Neural progenitor cell (in vitro differentiated cells): ENCODE data around the gene PCDH15.

Experiments used
- CTCF ChIP-seq: fragments of 200-600 bp; sonication (generic); IDR thresholded peaks from 2 replicates; pipeline ENCODE4 v1.5.1; 2017; ENCODE audit warnings: antibody characterized with exemption, mild to moderate bottlenecking
- EZH2 ChIP-seq: fragments of 200-600 bp; sonication (generic); IDR thresholded peaks from 2 replicates; pipeline ENCODE4 v1.6.1; 2017; ENCODE audit warnings: antibody characterized with exemption, mild to moderate bottlenecking, moderate library complexity
- EZH2phosphoT487 ChIP-seq: fragments of 200-600 bp; sonication (generic); IDR thresholded peaks from 2 replicates; pipeline ENCODE4 v1.6.1; 2017; ENCODE audit warnings: antibody characterized with exemption

- TF ChIP-seq CTCF = no peak
- TF ChIP-seq EZH2 = no peak
- no peak for TF ChIP-seq EZH2phosphoT487
These were observed 405.0 kb downstream of the PCDH15 start for GRCh38 chr10:54396031-54396430.
